Heart left ventricle (tissue), 16 donors: ENCODE measurements around the gene CALML6. TPM values are rescaled to one million over a fixed set of nuclear protein-coding genes. Genes with fewer than 3 reads are reported as not detected.

Experiments used
- ATAC-seq, 4 donors: fragments of 200-7000 bp; cut with Tn5 transposase; one replicate each; pipeline ENCODE4 v1.9.1; 2020 to 2022; ENCODE audit warnings: moderate library complexity in 4 of 4, mild to moderate bottlenecking in 3 of 4, moderate number of reproducible peaks in 1 of 4
- DNase-seq, 5 donors: peaks; one replicate each; pipeline ENCODE4 v3.0.0-alpha.2; 2020
- H3K27ac ChIP-seq, 12 donors: fragments of 200-600 bp; sonication (generic) in 4 of 12; one replicate each; pipeline versions ENCODE4 v1.5.0 to v1.8.0; 2016 to 2022; ENCODE audit warnings: mild to moderate bottlenecking in 2 of 12
- H3K27me3 ChIP-seq, 9 donors: fragments of 200-600 bp; sonication (generic) in 2 of 9; one replicate each; pipeline versions ENCODE4 v1.5.1 to v1.8.0; 2016 to 2022; ENCODE audit warnings: mild to moderate bottlenecking in 3 of 9
- H3K36me3 ChIP-seq, 9 donors: fragments of 200-600 bp; sonication (generic) in 2 of 9; one replicate each; pipeline versions ENCODE4 v1.5.0 to v1.8.0; 2018 to 2022; ENCODE audit warnings: mild to moderate bottlenecking in 2 of 9
- H3K4me1 ChIP-seq, 12 donors: fragments of 200-600 bp; sonication (generic) in 4 of 12; one replicate each; pipeline versions ENCODE4 v1.5.0 to v1.8.0; 2016 to 2022; ENCODE audit warnings: mild to moderate bottlenecking in 3 of 12
- H3K4me3 ChIP-seq, 12 donors: fragments of 200-600 bp; sonication (generic) in 4 of 12; one replicate each; pipeline versions ENCODE4 v1.5.0 to v1.8.0; 2017 to 2022; ENCODE audit warnings: mild to moderate bottlenecking in 9 of 12, moderate library complexity in 4 of 12
- H3K9me3 ChIP-seq, 12 donors: fragments of 200-600 bp; sonication (generic) in 4 of 12; one replicate each; pipeline versions ENCODE4 v1.5.0 to v1.8.0; 2016 to 2022; ENCODE audit warnings: mild to moderate bottlenecking in 1 of 12
- CTCF ChIP-seq, 12 donors: fragments of 200-600 bp; sonication (generic) in 4 of 12; IDR thresholded peaks; one replicate each; pipeline versions ENCODE4 v1.5.0 to v1.8.0; 2018 to 2022; ENCODE audit warnings: antibody characterized with exemption in 12 of 12, mild to moderate bottlenecking in 5 of 12
- POLR2A ChIP-seq, 2 donors: fragments of 450-650 bp; IDR thresholded peaks; one replicate each; pipeline ENCODE4 v1.6.1; 2017; ENCODE audit warnings: antibody characterized with exemption in 2 of 2, mild to moderate bottlenecking in 2 of 2, moderate library complexity in 2 of 2
- WGBS, 4 donors: extraction: QIAGEN DNeasy Blood & Tissue Kit in 2 of 4; methylation state at CpG; one replicate each; pipeline versions ENCODE4 v1.1.5 to v1.1.7; 2013 to 2018; 5-methylcytosine and 5-hydroxymethylcytosine counted together
- intact Hi-C, 10 donors: fragments of 100-400 bp; cut with DNase I; formaldehyde crosslinking; loops; one replicate each; pipeline versions ENCODE4 v1.11.1 to v1.14.2; 2022
- polyA plus RNA-seq, 2 donors: library from polyadenylated mRNA; stranded (reverse); fragments of 200-250 nt; gene quantifications; one replicate each; pipeline ENCODE4 v1.2.3, GENCODE V29; 2013
- total RNA-seq, 9 donors: library from RNA; depleted of rRNA in 2 of 9; stranded (reverse); fragments of >200 nt in 2 of 9; fragmentation: NEBNext Ultra II Directional in 3 of 9; extraction: Animal tissue kit (Norgen Biotek cat#: 25700) in 3 of 9; gene quantifications; one replicate each; pipeline versions ENCODE4 v1.1.0 to v1.2.4, GENCODE V29; 2016 to 2023
- donor health status: ischemic (EF 13 %, LVEDD 7.1; RV severe dilation, severe dysfunction).
- donor health status: healthy with polysubstance abuse.
- donor health status: DM: no; HTN: yes; CAD: no.
- donor health status: DM: no; HTN: no; CAD: no.
- donor health status: ischemic (EF 25% LVEDD 6.9; RV normal size, moderate dysfunction).
- donor health status: ischemic (EF 25% LVEDD 5.7; RV mildly dilated, moderate dysfunction).
- donor health status: healthy.
- donor health status: DM: yes; HTN: yes; CAD: no.
- donor health status: ischemic (EF 35%, LVEDD 5.7; RV mildly dilated, moderate dysfunction).
- donor health status: nonischemic (EF 11% LVEDD 7.7; RV severe dilation, severe dysfunction).
- donor health status: DM: yes; HTN: yes; CAD: no.
- donor health status: PGD.
- donor health status: ischemic (EF 29% LVEDD 5.4; RV normal size, mild dysfunction).
- donor health status: nonischemic (EF 23%, LVEDD 6.1; RV moderate dilation, normal function).

Gene CALML6
- total and polyA plus RNA-seq, 11 donors = 0.17 to 0.58 (median 0.29) TPM; not detected in 8

DNA sequence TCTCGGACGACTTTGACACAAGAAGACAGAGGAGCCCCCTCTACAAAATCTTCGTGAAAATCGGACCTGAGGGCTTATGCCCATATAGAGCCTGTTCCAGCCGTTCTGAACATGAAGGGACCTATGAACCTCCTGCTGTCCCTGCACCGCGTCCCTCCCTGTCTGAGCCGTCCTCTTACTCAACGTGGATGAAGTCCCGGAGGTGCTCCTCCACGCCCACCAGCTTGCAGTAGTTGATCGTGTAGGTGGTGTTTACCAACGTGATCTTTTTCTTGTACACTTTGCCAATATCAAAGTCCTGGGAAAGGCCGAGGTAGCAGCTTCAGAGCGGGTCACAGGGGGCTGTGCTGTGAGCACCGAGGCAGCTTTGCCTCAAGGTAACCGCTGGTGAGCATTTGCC is 48.5 kb downstream of the CALML6 start:
- ATAC-seq (no peak), DNase-seq (no peak)
- intact Hi-C loops = loop anchor here in 1 of 10 donors (5.0 kb wide), 1 partner anchor 79 kb away; no protein-coding TSS in a partner anchor
- peaks cover 0 to 12% (median 7%) of the 10 kb centered on the region in 12 donors for H3K4me1 ChIP-seq
- H3K27me3 ChIP-seq = peaks cover 0 to 65% (median 29%) of the 10 kb centered on the region in 9 donors
- TF ChIP-seq CTCF (IDR thresholded peaks at IDR 0.05) = no peak
- TF ChIP-seq POLR2A (IDR thresholded peaks at IDR 0.05) = no peak
- H3K4me3 ChIP-seq = no peak overlapping the region
- no peak overlapping the region for H3K27ac ChIP-seq
- H3K36me3 ChIP-seq = no peaks in the 10 kb centered on the region
- H3K9me3 ChIP-seq = no peaks in the 10 kb centered on the region
- 80 to 88% (median 85%) methylated on average over 17 of the region's 17 CpGs for WGBS, 4 donors

- peaks cover 0 to 8% (median 5%) of the 10 kb centered on the region in 12 donors for H3K4me1 ChIP-seq
- H3K27ac ChIP-seq = no peak overlapping the region
- WGBS, 4 donors = 67 to 79% (median 76%) methylated on average over 15 to 25 of the region's 25 CpGs
- TF ChIP-seq POLR2A (IDR thresholded peaks at IDR 0.05) (no peak), CTCF (IDR thresholded peaks at IDR 0.05) (no peak)
- no peaks in the 10 kb centered on the region for H3K36me3 ChIP-seq
- no peak overlapping the region for H3K4me3 ChIP-seq
- peaks cover 0 to 65% (median 25%) of the 10 kb centered on the region in 9 donors for H3K27me3 ChIP-seq
- ATAC-seq = no peak
- intact Hi-C loops = loop anchor here in 1 of 10 donors (5.0 kb wide), 1 partner anchor 77 kb away; no protein-coding TSS in a partner anchor
- DNase-seq = no peak
- H3K9me3 ChIP-seq = no peaks in the 10 kb centered on the region
Observed at GRCh38 chr1:1964811-1965210, 49.8 kb downstream of the CALML6 start.

DNA sequence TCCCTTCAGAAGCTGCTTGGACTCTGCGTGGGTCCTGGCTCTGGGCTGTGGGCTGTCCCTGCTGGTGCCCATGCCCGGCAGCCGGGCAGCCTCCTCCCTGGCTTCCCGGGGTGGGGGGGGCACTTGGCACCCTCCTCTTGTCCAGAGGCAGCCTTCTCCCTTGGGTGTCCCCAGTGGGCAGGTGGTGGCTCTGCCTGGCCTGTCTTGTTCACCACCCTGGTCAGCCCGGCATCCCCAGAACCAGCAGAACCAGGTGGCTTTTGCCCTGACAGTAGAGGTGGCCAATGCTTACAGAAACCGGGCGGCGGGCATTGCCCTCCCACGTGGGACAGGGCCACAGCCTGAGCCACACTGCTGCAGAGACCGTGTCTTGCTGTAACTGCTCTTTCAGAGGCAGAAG is 50.5 kb downstream of the CALML6 start:
- H3K9me3 ChIP-seq = no peaks in the 10 kb centered on the region
- ATAC-seq (no peak), DNase-seq (peak in 1 of 5 donors; percentile 18)
- no peaks in the 10 kb centered on the region for H3K36me3 ChIP-seq
- H3K4me1 ChIP-seq = peaks cover 0 to under 1% (median 0%) of the 10 kb centered on the region in 12 donors
- H3K27me3 ChIP-seq = peaks cover 0 to 60% (median 25%) of the 10 kb centered on the region in 9 donors
- no peak overlapping the region for H3K4me3 ChIP-seq
- H3K27ac ChIP-seq = no peak overlapping the region
- intact Hi-C loops = no loop called here
- TF ChIP-seq POLR2A (IDR thresholded peaks at IDR 0.05) (no peak), CTCF (IDR thresholded peaks at IDR 0.05) (no peak)
- WGBS, 4 donors = 71 to 84% (median 78%) methylated on average over 9 to 10 of the region's 10 CpGs

DNA sequence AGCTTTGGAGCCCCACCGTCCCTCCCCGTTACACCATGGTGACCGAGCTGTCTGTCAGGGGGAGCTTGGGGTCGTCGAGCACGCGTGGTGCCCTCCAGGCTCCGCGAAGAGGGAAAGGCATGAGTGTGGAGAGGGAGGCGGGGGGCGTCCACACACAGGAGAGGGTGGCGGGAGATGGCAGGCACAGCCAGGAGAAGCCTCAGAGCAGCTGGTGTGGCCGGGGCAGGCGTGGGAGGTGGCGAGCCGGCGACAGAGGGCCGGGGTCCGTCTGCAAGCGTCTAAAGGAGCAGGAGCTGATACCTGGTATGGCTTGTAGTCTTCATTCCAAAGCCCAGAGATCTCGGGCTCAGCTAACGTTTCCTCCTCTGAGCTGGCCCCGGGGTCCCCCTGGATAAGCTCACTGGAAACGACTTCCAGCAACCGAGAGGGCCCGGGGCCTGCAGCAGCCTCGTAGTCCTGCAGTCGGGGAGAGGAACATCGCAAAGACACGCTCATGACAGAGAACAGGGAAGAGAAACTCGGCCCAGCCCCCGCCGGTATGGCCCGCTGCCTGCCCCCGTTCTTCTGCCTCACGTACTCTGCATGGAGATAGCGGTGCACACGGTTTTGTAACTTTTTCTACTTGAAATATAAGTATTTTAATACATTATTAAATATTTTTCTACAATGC is 51.1 kb downstream of the CALML6 start:
- Histone ChIP-seq H3K4me3 (no peak overlapping the region), H3K4me1 (no peaks in the 10 kb centered on the region), H3K36me3 (no peaks in the 10 kb centered on the region), H3K27ac (no peak overlapping the region), H3K9me3 (no peaks in the 10 kb centered on the region), H3K27me3 (peaks cover 0 to 53% (median 24%) of the 10 kb centered on the region in 9 donors)
- ATAC-seq = no peak
- WGBS, 4 donors = 57 to 61% (median 59%) methylated on average over 31 to 38 of the region's 38 CpGs
- intact Hi-C loops = no loop called here
- TF ChIP-seq CTCF (IDR thresholded peaks at IDR 0.05) (no peak), POLR2A (IDR thresholded peaks at IDR 0.05) (no peak)
- DNase-seq = peak in 1 of 5 donors; percentile 7

Other genes starting within 250 kb of the CALML6 start
- gene SLC35E2B, start 222.5 kb upstream of the CALML6 start, total RNA-seq = 10 to 100 TPM; 15.1 to 29.2 (median 21.2) TPM
- 10 to 100 TPM; 12.2 to 14.4 TPM for gene SLC35E2B, start 222.5 kb upstream of the CALML6 start, polyA plus RNA-seq
- 10 to 100 TPM in 7 of 9 donors, 1 to 10 TPM in 2; 4.2 to 25.5 (median 16.7) TPM for gene CDK11A, start 190.9 kb upstream of the CALML6 start, total RNA-seq
- 10 to 100 TPM; 10.8 to 30.1 TPM for gene CDK11A, start 190.9 kb upstream of the CALML6 start, polyA plus RNA-seq
- 10 to 100 TPM; 17.7 to 45.2 (median 23.3) TPM for gene NADK, start 136.8 kb upstream of the CALML6 start, total RNA-seq
- gene NADK, start 136.8 kb upstream of the CALML6 start, polyA plus RNA-seq = 10 to 100 TPM; 20.4 to 26.4 TPM
- gene GNB1, start 24.2 kb upstream of the CALML6 start, total RNA-seq = 100 to 1,000 TPM in 7 of 9 donors, 10 to 100 TPM in 2; 83.8 to 275 (median 172) TPM
- gene GNB1, start 24.2 kb upstream of the CALML6 start, polyA plus RNA-seq = 100 to 1,000 TPM in 1 of 2 donors, 10 to 100 TPM in 1; 52.9 to 181 TPM
- 1 to 10 TPM in 6 of 9 donors, under 1 TPM in 3; 0.35 to 2.4 (median 1.1) TPM for gene TMEM52, start 4.0 kb downstream of the CALML6 start, total RNA-seq
- gene TMEM52, start 4.0 kb downstream of the CALML6 start, polyA plus RNA-seq = 1 to 10 TPM; 1.6 to 7.9 TPM
- under 1 TPM in 2 of 9 donors, not detected in 7; 0.07 to 0.33 TPM for gene CFAP74, start 88.5 kb downstream of the CALML6 start, total RNA-seq
- gene CFAP74, start 88.5 kb downstream of the CALML6 start, polyA plus RNA-seq = under 1 TPM in 1 of 2 donors, not detected in 1; 0.03 TPM
- 1 to 10 TPM in 2 of 9 donors, under 1 TPM in 5, not detected in 2; 0.21 to 1.1 (median 0.61) TPM for gene GABRD, start 104.1 kb downstream of the CALML6 start, total RNA-seq
- gene GABRD, start 104.1 kb downstream of the CALML6 start, polyA plus RNA-seq = under 1 TPM; 0.65 to 0.67 TPM
- 10 to 100 TPM; 12.5 to 17.3 (median 16.4) TPM for gene PRKCZ, start 135.2 kb downstream of the CALML6 start, total RNA-seq
- 10 to 100 TPM; 16.7 to 20.7 TPM for gene PRKCZ, start 135.2 kb downstream of the CALML6 start, polyA plus RNA-seq